ENCODE measurements around the gene CEACAM4.
"Not testable (repeated sequence)": the region's sequence is repeated elsewhere in the genome, so short reads cannot be mapped to it uniquely, and the experiment has no call there.

CEACAM4 gene

DNA sequence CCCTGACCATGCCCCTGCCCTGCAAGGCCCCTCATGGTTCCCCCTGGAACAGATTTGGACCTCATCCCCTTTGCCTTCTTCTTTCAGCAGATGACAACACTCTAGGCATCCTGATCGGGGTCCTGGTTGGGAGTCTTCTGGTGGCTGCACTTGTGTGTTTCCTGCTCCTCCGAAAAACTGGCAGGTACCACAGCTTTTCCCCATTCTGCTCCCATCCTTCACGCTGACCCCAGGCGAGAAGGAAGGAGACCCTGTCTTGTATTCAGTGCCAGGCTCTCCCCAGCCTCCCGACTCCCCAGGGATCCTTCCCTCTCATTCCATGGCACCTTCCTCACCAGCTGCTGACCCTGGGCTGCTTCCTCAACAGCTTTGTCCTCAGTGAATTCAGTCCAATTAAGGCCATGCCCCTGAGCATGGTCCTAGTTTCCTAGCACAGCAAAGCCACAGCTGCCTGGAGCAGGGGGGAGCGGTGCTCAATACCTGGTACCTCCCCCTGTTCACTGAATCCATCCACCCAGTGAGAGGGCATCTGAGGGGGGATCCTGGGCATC is 42.5 kb downstream of the CEACAM4 start:
- DNase-seq: no peak

DNA sequence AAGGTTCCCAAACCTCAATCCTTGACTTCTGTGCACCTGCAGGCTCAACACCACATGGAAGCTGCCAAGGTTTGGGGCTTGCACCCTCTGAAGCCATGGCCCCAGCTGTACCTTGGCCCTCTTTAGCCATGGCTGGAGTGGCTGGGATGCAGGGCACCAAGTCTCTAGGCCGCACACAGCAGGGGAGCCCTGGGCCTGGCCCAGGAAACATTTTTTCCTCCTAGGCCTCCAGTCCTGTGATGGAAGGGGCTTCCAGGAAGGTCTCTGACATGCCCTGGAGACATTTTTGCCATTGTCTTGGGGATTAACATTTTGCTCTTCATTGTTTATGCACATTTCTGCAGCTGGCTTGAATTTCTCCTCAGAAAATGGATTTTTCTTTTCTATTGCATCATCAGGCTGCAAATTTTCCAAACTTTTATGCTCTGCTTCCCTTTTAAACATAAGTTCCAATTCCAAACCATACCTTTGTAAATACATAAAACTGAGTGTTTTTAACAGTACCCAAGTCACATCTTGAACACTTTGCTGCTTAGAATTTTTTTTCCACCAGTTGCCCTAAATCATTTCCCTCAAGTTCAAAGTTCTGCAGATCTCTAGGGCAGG is 44.2 kb downstream of the CEACAM4 start:
- not testable (repeated sequence) for DNase-seq

DNA sequence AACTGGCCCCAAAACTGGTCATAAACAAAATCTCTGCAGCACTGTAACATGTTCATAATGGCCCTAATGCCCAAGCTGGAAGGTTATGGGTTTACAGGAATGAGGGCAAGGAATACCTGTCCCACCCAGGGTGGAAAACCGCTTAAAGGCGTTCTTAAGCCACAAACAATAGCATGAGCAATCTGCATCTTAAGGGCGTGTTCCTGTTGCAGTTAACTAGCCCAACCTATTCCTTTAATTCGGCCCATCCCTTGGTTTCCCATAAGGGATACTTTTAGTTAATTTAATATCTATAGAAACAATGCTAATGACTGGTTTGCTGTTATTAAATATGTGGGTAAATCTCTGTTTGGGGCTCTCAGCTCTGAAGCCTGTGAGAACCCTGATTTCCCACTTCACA is 45.8 kb downstream of the CEACAM4 start:
- not testable (repeated sequence) for DNase-seq

DNA sequence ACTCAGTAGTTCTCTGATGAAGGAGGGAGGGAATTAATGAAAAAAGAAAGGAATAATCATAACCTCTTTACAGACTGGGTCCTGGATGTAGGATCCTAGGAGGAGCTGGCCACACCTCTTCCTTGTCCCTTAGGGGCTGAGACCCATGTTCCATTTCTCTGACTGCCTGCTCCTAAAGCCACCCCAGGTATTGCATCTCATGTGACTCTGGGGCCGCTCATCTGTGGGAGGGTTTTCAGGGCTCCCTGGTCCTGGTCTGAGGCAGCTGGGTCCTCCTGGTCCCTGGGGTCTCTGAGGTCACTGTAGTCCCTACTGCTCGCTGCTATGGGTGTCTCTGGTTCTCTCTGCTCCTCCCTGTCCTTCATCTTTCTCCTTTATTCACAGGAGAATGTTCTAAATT is 48.0 kb downstream of the CEACAM4 start:
- no peak for DNase-seq

DNA sequence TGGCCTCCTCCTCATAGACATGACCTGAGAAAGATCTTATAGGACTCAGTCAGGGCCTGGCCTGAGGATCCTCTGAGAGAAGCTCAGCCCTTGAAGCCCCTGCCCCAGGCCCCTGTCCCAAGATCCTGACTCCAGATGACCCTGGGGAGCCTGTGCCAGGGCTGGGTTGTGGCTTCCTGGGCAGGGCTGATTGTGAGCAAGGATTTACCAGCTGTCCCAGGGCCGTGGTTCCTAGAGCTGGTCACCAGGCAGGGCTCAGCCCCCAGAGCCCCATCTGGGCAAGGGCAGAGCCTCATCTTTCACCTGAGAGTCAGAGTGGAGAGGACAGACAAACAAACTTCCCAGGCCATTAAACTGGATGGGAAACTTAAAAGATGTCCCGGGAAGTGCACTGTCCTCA is 49.0 kb downstream of the CEACAM4 start:
- DNase-seq: no peak

DNA sequence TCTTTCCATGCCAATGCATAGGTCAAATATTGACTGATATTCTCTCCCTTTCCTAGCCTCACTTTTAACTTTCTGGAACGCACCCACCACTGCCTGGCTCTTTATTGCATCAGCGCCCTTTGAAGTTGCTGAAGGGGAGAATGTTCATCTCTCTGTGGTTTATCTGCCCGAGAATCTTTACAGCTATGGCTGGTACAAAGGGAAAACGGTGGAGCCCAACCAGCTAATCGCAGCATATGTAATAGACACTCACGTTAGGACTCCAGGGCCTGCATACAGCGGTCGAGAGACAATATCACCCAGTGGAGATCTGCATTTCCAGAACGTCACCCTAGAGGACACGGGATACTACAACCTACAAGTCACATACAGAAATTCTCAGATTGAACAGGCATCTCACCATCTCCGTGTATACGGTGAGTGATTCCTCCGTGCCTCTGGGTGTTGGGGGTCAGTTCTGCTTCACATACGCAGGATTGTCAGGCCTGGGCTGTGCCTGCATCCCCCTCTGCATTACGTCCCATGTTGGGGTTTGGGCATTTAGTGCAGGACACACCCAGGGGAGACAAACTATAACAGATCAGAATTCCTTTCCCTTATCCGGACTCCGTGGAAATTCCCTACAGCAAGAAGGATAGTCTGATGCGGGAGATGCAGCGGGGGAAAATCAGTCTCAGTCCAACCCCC is 49.6 kb downstream of the CEACAM4 start:
- DNase-seq: no peak

DNA sequence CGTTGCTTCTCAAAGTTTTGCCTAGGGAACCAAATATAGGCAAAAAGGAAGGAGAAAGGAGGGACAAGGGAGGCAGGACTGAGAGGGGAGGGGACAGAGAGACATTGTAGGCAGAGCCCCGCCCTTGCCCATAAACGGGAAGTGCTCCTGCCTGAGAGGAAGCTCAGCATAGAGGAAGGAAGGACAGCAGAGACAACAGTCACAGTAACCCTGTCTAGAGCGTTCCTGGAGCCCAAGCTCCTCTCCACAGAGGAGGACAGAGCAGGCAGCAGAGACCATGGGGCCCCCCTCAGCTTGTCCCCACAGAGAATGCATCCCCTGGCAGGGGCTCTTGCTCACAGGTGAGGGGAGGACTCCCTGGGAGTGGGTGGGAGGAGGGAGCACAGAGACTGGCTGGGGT is 50.9 kb downstream of the CEACAM4 start, which contains the start of gene CEACAM21:
TSS of gene CEACAM21 (plus strand) at position 169 of the 400 bp plus-strand sequence. CDS start at position 278, 109 bp downstream.
- DNase-seq: peak; percentile 85 to 94 (median 92)

DNA sequence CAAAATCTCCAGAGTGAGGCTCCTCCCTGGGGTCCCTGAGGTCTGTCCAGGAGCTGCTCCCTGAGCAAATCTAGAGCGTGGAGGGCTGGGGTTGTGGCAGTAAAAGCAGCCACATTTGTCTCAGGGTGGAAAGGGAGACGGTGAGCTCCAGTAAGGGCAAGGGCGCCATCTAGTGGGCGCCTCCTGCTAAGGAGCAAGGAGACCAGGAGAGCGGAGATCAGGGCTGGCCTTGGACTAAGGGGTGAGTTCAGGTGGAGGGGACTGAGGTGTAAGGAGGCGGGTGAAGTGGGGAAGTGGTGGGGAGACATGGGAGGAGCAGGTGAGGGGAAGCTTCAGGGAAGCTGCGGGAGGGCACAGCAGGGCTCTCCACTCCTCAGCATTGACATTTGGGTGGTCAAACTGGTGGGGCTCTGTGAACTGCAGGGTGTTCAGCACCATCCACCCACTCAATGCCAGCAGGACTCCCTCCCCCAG is 56.2 kb downstream of the CEACAM4 start:
- DNase-seq: peak; percentile 90 to 95 (median 92)

DNA sequence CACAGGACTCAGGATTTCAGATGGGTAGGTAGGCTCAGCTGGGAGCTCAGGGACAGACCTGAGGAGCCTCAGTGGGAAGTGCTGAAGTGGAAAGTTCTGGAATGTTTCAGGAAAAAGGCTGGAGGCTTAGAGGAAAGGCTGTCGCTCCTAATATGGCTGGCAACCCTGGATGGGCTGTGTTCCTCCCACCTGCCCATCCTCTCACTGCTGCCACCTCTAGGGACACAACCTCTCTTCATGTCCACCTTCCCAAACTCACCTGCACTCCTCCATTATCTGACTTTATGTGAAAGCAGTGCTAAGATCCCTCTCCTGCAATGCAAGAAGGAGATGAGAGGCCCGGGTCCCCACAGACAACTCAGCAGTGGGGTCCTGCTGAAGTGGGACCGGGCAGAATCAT is 56.7 kb downstream of the CEACAM4 start:
- no peak for DNase-seq

DNA sequence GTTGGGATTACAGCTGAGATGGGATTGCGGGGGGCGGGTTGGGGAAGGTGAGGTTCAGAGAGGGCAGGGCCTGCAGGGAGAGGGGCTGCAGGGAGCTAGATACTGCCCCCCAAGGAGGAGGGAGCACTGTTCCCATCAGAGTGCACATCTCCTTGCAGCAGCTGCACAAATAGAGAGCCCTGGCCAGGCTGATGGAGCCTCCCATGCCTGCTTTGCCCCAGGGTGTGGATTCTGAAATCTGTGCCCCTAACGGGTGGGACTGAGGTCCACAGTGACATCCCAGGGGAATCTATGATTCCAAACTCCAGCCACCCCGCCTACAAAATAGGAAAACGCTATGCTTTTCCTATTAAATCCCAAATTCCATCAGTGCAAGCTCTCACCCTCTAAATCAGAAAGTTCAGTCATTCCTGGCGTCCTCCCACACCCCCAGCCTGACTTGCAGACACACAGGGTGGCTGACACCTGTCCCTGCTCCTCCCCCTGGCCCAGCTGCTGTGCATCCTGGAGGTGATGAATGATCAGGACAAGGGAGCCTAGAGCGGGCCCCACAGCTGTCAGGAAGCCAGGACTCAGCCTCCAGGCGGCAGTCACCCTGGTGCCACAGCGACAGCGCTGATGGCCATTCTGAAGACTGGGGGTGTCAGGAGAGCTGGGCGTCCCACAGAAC is 57.3 kb downstream of the CEACAM4 start:
- DNase-seq: no peak
